Chondrocyte (in vitro differentiated cells): ENCODE data around the gene CDC14B. TPM values are rescaled to one million over a fixed set of nuclear protein-coding genes. Genes with fewer than 3 reads are reported as not detected.
A peak's percentile ranks its signal among the peaks of the same experiment; 100 is the strongest.

ENCODE experiments used
- DNase-seq: peaks from one replicate; pipeline ENCODE4 v3.0.0; 2021; ENCODE audit warnings: mixed read lengths, low spot score
- H3K27ac Mint-ChIP-seq: one replicate; pipeline ENCODE4 v1.8.0; 2021; ENCODE audit warnings: mild to moderate bottlenecking, moderate library complexity, mixed read lengths; ENCODE audit not compliant: unreplicated experiment
- H3K27me3 Mint-ChIP-seq: 2 replicates; pipeline ENCODE4 v1.8.0; 2021; ENCODE audit warnings: low read depth, mixed read lengths
- H3K36me3 Mint-ChIP-seq: 2 replicates; pipeline ENCODE4 v1.8.0; 2021; ENCODE audit warnings: low read depth, mixed read lengths
- H3K4me1 Mint-ChIP-seq: 2 replicates; pipeline ENCODE4 v1.8.0; 2021; ENCODE audit warnings: low read depth, mild to moderate bottlenecking, mixed read lengths
- H3K4me3 Mint-ChIP-seq: one replicate; pipeline ENCODE4 v1.8.0; 2021; ENCODE audit warnings: mild to moderate bottlenecking, moderate library complexity, mixed read lengths; ENCODE audit not compliant: unreplicated experiment
- H3K9me3 Mint-ChIP-seq: 2 replicates; pipeline ENCODE4 v1.8.0; 2021; ENCODE audit warnings: low read depth, mixed read lengths
- CTCF ChIP-seq: fragments of 200-600 bp; sonication (generic); IDR thresholded peaks from 2 replicates; pipeline ENCODE4 v1.5.0; 2021; ENCODE audit warnings: antibody characterized with exemption, mild to moderate bottlenecking, moderate library complexity
- total RNA-seq: library from RNA; stranded (reverse); gene quantifications from 3 replicates; pipeline ENCODE4 v1.2.1, GENCODE V29; 2021

The CDC14B gene
- total RNA-seq, 1 donor from 2014 or later: 15.5 TPM

- peaks cover 59% of the 10 kb centered on the region for H3K4me1 Mint-ChIP-seq
- TF ChIP-seq CTCF: no peak
- H3K9me3 Mint-ChIP-seq: peaks cover 3% of the 10 kb centered on the region
- peak overlapping the region; percentile 77 for H3K27ac Mint-ChIP-seq
- H3K36me3 Mint-ChIP-seq: peaks cover 27% of the 10 kb centered on the region
- H3K4me3 Mint-ChIP-seq: no peak overlapping the region
- DNase-seq: no peak
- no peaks in the 10 kb centered on the region for H3K27me3 Mint-ChIP-seq
Measured at GRCh38 chr9:96486386-96487028, 133.1 kb downstream of the CDC14B start.

GRCh38 chr9:96485280-96485679 lies 134.4 kb downstream of the CDC14B start:
- DNase-seq: no peak
- Mint-ChIP-seq H3K27ac (peak overlapping the region; percentile 77), H3K9me3 (peaks cover 3% of the 10 kb centered on the region)

GRCh38 chr9:96484521-96484931 lies 135.1 kb downstream of the CDC14B start:
- H3K4me1 Mint-ChIP-seq: peaks cover 59% of the 10 kb centered on the region
- no peak for TF ChIP-seq CTCF
- DNase-seq: no peak

More at GRCh38 chr9:96485280-96485679, 134.4 kb downstream of the CDC14B start:
- no peak for TF ChIP-seq CTCF
- H3K4me1 Mint-ChIP-seq: peaks cover 59% of the 10 kb centered on the region
- H3K36me3 Mint-ChIP-seq: peaks cover 25% of the 10 kb centered on the region
- no peaks in the 10 kb centered on the region for H3K27me3 Mint-ChIP-seq
- no peak overlapping the region for H3K4me3 Mint-ChIP-seq

GRCh38 chr9:96483733-96484390 lies 135.8 kb downstream of the CDC14B start:
- TF ChIP-seq CTCF: no peak
- Mint-ChIP-seq H3K36me3 (peaks cover 16% of the 10 kb centered on the region), H3K4me3 (peak overlapping the region; percentile 1), H3K9me3 (peaks cover 3% of the 10 kb centered on the region), H3K27me3 (no peaks in the 10 kb centered on the region), H3K4me1 (peaks cover 61% of the 10 kb centered on the region), H3K27ac (peak overlapping the region; percentile 91)
- DNase-seq: no peak

More at GRCh38 chr9:96484521-96484931, 135.1 kb downstream of the CDC14B start:
- Mint-ChIP-seq H3K27me3 (no peaks in the 10 kb centered on the region), H3K27ac (peak overlapping the region; percentile 91), H3K36me3 (peaks cover 19% of the 10 kb centered on the region), H3K4me3 (no peak overlapping the region), H3K9me3 (peaks cover 3% of the 10 kb centered on the region)

- peaks cover 3% of the 10 kb centered on the region for H3K9me3 Mint-ChIP-seq
- TF ChIP-seq CTCF: no peak
- peak overlapping the region; percentile 91 for H3K27ac Mint-ChIP-seq
- no peak overlapping the region for H3K4me3 Mint-ChIP-seq
- peaks cover 14% of the 10 kb centered on the region for H3K36me3 Mint-ChIP-seq
- peaks cover 62% of the 10 kb centered on the region for H3K4me1 Mint-ChIP-seq
- no peak for DNase-seq
- H3K27me3 Mint-ChIP-seq: no peaks in the 10 kb centered on the region
Measured at GRCh38 chr9:96483197-96483596, 136.4 kb downstream of the CDC14B start.
